K562 (cell line): ENCODE data around the gene EFCC1. TPM values are rescaled to one million over a fixed set of nuclear protein-coding genes. Genes with fewer than 3 reads are reported as not detected.

Experiments used
- ATAC-seq: fragments of 200-7000 bp; cut with Tn5 transposase; 3 replicates; pipeline ENCODE4 v1.9.1; 2020; ENCODE audit warnings: moderate library complexity
- BruUV-seq: library from RNA; stranded (reverse); fragments of 400-500 nt; replicated peaks from 2 replicates; lab custom pipeline; 2021; lab: Mats Ljungman, UMichigan
- CTCF ChIA-PET: fragments of 300-600 bp; formaldehyde crosslinking; extraction: SDS; loops from one replicate; lab custom pipeline; 2021; ENCODE audit warnings: low intra/inter-chr PET ratio; lab: Yijun Ruan, JAX
- POLR2A ChIA-PET: fragments of 300-600, 350-650 bp; sonication (Branson Sonifier 250); formaldehyde crosslinking; extraction: SDS; loops from one replicate; lab custom pipeline; 2021; ENCODE audit warnings: antibody characterized with exemption, inconsistent platforms; lab: Yijun Ruan, JAX
- DNase-seq, 4 experiments: peaks; one replicate each; pipeline versions ENCODE4 v3.0.0 to v3.0.0-alpha.2; 2011 to 2018; ENCODE audit warnings: low spot score in 3 of 4, mixed read lengths in 3 of 4; ENCODE audit errors: extremely low read depth in 1 of 4
- FAIRE-seq: peaks from 2 replicates; lab custom pipeline; 2011; peaks lifted over from hg19 to GRCh38; lab: Jason Lieb, UNC
- H2AFZ ChIP-seq: 2 replicates; pipeline ENCODE4 v1.6.0; 2011; ENCODE audit warnings: low read depth, low read length, control low read depth, inconsistent platforms
- H3K27ac ChIP-seq: fragments of 200-600 bp; 3 replicates; pipeline ENCODE4 v1.8.0; 2011; ENCODE audit warnings: low read depth, mild to moderate bottlenecking, control low read depth, inconsistent platforms, low read length, moderate library complexity, mixed read lengths; ENCODE audit errors: extremely low read depth
- H3K27me3 ChIP-seq, 2 experiments: fragments of 300-600 bp in 1 of 2; 2 replicates in 1 of 2; 3 replicates in 1 of 2; pipeline versions ENCODE4 v1.6.0 to v1.8.0; 2011; ENCODE audit warnings: inconsistent platforms in 2 of 2, low read length in 2 of 2, mild to moderate bottlenecking in 1 of 2, mixed read lengths in 1 of 2, moderate library complexity in 1 of 2; ENCODE audit not compliant: control insufficient read depth in 2 of 2, insufficient read depth in 2 of 2
- H3K36me3 ChIP-seq: fragments of 300-600 bp; 3 replicates; pipeline ENCODE4 v1.8.0; 2011; ENCODE audit warnings: mild to moderate bottlenecking, low read length, inconsistent platforms; ENCODE audit not compliant: control insufficient read depth, insufficient read depth
- H3K4me1 ChIP-seq, 2 experiments: fragments of 200-600 bp in 1 of 2; replicated peaks in 1 of 2; 2 replicates in 1 of 2; 3 replicates in 1 of 2; pipeline versions ENCODE4 v1.5.1 to v1.8.0; 2011; ENCODE audit warnings: inconsistent platforms in 2 of 2, low read length in 2 of 2, mild to moderate bottlenecking in 1 of 2, mixed read lengths in 1 of 2, moderate library complexity in 1 of 2; ENCODE audit not compliant: control insufficient read depth in 2 of 2, insufficient read depth in 2 of 2
- H3K4me2 ChIP-seq: 2 replicates; pipeline ENCODE4 v1.6.1; 2011; ENCODE audit warnings: low read length, control low read depth, inconsistent platforms, mixed read lengths; ENCODE audit not compliant: insufficient read depth
- H3K4me3 ChIP-seq: fragments of 200-600 bp; sonication (generic), shearing (Covaris generic); 2 replicates; pipeline ENCODE4 v1.5.1; 2016; ENCODE audit warnings: control low read depth, inconsistent platforms
- H3K79me2 ChIP-seq: fragments of 200-600 bp; 3 replicates; pipeline ENCODE4 v1.8.0; 2011; ENCODE audit warnings: low read length, inconsistent platforms; ENCODE audit not compliant: control insufficient read depth, insufficient read depth
- H3K9ac ChIP-seq, 2 experiments: 2 replicates each; pipeline versions ENCODE4 v1.6.0 to v1.6.1; 2011; ENCODE audit warnings: low read depth in 2 of 2, low read length in 2 of 2, control low read depth in 1 of 2, inconsistent platforms in 1 of 2, mild to moderate bottlenecking in 1 of 2, mixed read lengths in 1 of 2; ENCODE audit not compliant: insufficient read depth in 1 of 2
- H3K9me1 ChIP-seq: one replicate; pipeline ENCODE4 v1.6.0; 2011; ENCODE audit warnings: inconsistent platforms, mild to moderate bottlenecking, low read length, moderate library complexity; ENCODE audit not compliant: control insufficient read depth, insufficient read depth
- H3K9me3 ChIP-seq: replicated peaks from 2 replicates; pipeline ENCODE4 v1.5.1; 2011; ENCODE audit warnings: low read depth, low read length, inconsistent platforms; ENCODE audit not compliant: control insufficient read depth, insufficient read depth
- H4K20me1 ChIP-seq: replicated peaks from 2 replicates; pipeline ENCODE4 v1.6.1; 2011; ENCODE audit warnings: low read length, inconsistent platforms, mixed read lengths; ENCODE audit not compliant: control insufficient read depth, insufficient read depth
- ATF1 ChIP-seq, 2 experiments: fragments of 450-650 bp in 1 of 2; IDR thresholded peaks; 2 replicates each; pipeline ENCODE4 v1.6.1; 2016; ENCODE audit warnings: missing compliant biosample characterization in 1 of 2, missing genetic modification characterization in 1 of 2
- E2F6 ChIP-seq, 2 experiments: IDR thresholded peaks; 2 replicates each; pipeline ENCODE4 v1.6.1; 2011; ENCODE audit warnings: borderline replicate concordance in 1 of 2, control low read depth in 1 of 2, low read depth in 1 of 2, low read length in 1 of 2, mild to moderate bottlenecking in 1 of 2, mixed read lengths in 1 of 2, moderate library complexity in 1 of 2; ENCODE audit not compliant: insufficient read depth in 1 of 2, insufficient read length in 1 of 2, poor library complexity in 1 of 2, severe bottlenecking in 1 of 2; ENCODE audit errors: extremely low read depth in 1 of 2
- NFYB ChIP-seq: IDR thresholded peaks from 2 replicates; pipeline ENCODE4 v1.6.1; 2011; ENCODE audit warnings: mild to moderate bottlenecking, moderate library complexity; ENCODE audit not compliant: insufficient read length; ENCODE audit errors: extremely low read depth
- RAD51 ChIP-seq: fragments of 450-650 bp; IDR thresholded peaks from 2 replicates; pipeline ENCODE4 v1.7.1; 2016; ENCODE audit warnings: low read depth, mild to moderate bottlenecking, borderline replicate concordance
- USF2 ChIP-seq: sonication (generic); formaldehyde crosslinking; IDR thresholded peaks from 2 replicates; pipeline ENCODE4 v1.5.0; 2020; ENCODE audit warnings: missing genetic modification reagents
- WGBS: fragments of 100-300 bp; shearing (Covaris generic); methylation state at CpG from one replicate; pipeline ENCODE4 v1.1.6; 2016; ENCODE audit warnings: low coverage, mixed read lengths; ENCODE audit not compliant: insufficient coverage; ENCODE audit errors: missing lambda C conversion rate; 5-methylcytosine and 5-hydroxymethylcytosine counted together
- in situ Hi-C: fragments of 300-500 bp; cut with MboI; formaldehyde crosslinking; loops from 4 replicates; pipeline ENCODE4 v1.15.0; 2018; ENCODE audit warnings: inconsistent platforms, mixed read lengths
- intact Hi-C: fragments of 100-400 bp; cut with micrococcal nuclease; formaldehyde crosslinking; loops from 2 replicates; pipeline ENCODE4 v1.14.2; 2022
- polyA plus RNA-seq, 8 experiments: library from polyadenylated mRNA; depleted of rRNA in 4 of 8; stranded (reverse) in 5 of 8; unstranded in 3 of 8; fragments of >200 nt; fragmentation: Nextera tagmentation in 2 of 8; fragmentation: Illumina TruSeq in 1 of 8; extraction: Ambion mirVana in 2 of 8; extraction: Trizol in 1 of 8; gene quantifications; 2 replicates each; pipeline versions ENCODE4 v1.2.1 to v1.2.3, GENCODE V29; 2011 to 2014; ENCODE audit warnings: inconsistent platforms in 1 of 8, missing spikeins in 1 of 8
- total RNA-seq, 7 experiments: library from RNA; depleted of rRNA in 6 of 7; stranded (reverse); fragments of >200 nt in 6 of 7; fragmentation: Illumina TruSeq in 2 of 7; extraction: Trizol in 2 of 7; gene quantifications; 2 replicates each; pipeline versions ENCODE4 v1.2.1 to v1.2.3, GENCODE V29; 2011 to 2021; ENCODE audit warnings: low replicate concordance in 1 of 7
- TF ChIP-seq, protein P1 (sequence below): sonication (generic); formaldehyde crosslinking; IDR thresholded peaks from 2 replicates; pipeline ENCODE4 v1.8.0; 2022; ENCODE audit warnings: mild to moderate bottlenecking, missing genetic modification reagents
- TF ChIP-seq, protein P2 (sequence below): fragments of 450-650 bp; IDR thresholded peaks from 2 replicates; pipeline ENCODE4 v1.6.1; 2017; ENCODE audit warnings: antibody characterized with exemption, mild to moderate bottlenecking

The EFCC1 gene
- total and polyA plus RNA-seq, 9 of the 15 experiments (the other 6 are each of a cell fraction or from before 2014, with no cell fraction given): not detected

- TF ChIP-seq, protein P1, sequence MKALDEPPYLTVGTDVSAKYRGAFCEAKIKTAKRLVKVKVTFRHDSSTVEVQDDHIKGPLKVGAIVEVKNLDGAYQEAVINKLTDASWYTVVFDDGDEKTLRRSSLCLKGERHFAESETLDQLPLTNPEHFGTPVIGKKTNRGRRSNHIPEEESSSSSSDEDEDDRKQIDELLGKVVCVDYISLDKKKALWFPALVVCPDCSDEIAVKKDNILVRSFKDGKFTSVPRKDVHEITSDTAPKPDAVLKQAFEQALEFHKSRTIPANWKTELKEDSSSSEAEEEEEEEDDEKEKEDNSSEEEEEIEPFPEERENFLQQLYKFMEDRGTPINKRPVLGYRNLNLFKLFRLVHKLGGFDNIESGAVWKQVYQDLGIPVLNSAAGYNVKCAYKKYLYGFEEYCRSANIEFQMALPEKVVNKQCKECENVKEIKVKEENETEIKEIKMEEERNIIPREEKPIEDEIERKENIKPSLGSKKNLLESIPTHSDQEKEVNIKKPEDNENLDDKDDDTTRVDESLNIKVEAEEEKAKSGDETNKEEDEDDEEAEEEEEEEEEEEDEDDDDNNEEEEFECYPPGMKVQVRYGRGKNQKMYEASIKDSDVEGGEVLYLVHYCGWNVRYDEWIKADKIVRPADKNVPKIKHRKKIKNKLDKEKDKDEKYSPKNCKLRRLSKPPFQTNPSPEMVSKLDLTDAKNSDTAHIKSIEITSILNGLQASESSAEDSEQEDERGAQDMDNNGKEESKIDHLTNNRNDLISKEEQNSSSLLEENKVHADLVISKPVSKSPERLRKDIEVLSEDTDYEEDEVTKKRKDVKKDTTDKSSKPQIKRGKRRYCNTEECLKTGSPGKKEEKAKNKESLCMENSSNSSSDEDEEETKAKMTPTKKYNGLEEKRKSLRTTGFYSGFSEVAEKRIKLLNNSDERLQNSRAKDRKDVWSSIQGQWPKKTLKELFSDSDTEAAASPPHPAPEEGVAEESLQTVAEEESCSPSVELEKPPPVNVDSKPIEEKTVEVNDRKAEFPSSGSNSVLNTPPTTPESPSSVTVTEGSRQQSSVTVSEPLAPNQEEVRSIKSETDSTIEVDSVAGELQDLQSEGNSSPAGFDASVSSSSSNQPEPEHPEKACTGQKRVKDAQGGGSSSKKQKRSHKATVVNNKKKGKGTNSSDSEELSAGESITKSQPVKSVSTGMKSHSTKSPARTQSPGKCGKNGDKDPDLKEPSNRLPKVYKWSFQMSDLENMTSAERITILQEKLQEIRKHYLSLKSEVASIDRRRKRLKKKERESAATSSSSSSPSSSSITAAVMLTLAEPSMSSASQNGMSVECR (CRISPR knock-in tag): no peak
Observed at GRCh38 chr3:129010310-129010956, 9.3 kb downstream of the EFCC1 start (continued).

GRCh38 chr3:129013491-129013891, 12.4 kb downstream of the EFCC1 start:
- Histone ChIP-seq H3K9ac (no peak overlapping the region), H3K27ac (no peak overlapping the region), H3K79me2 (no peaks in the 10 kb centered on the region), H3K4me1 (peaks cover 24 to 32% of the 10 kb centered on the region in 2 experiments), H3K27me3 (no peaks in the 10 kb centered on the region; a peak in 1 of 5 replicates), H3K4me3 (no peak overlapping the region), H3K4me2 (no peak overlapping the region), H3K9me3 (no peaks in the 10 kb centered on the region), H3K9me1 (peaks cover 3% of the 10 kb centered on the region), H2AFZ (no peak overlapping the region), H4K20me1 (0 out of 2 replicates have a peak, but pooled peaks cover 10% of the 10 kb centered on the region), H3K36me3 (no peaks in the 10 kb centered on the region)
- in situ Hi-C loops: no loop called here
- DNase-seq: peak; percentile 39 to 77 (median 70)
- ATAC-seq: peak; percentile 63
- no TSS peak for BruUV-seq
- no peak for FAIRE-seq
- ChIA-PET CTCF (no interaction called here), POLR2A (no interaction called here)
- intact Hi-C loops: no loop called here
- 39% methylated on average over 2 of the region's 3 CpGs for WGBS
- TF ChIP-seq USF2 (CRISPR knock-in tag) (peak; percentile 80), ATF1 (CRISPR knock-in tag; IDR thresholded peaks at IDR 0.05) (no peak), ATF1 (tag; IDR thresholded peaks at IDR 0.05) (no peak), NFYB (peak; percentile 26), RAD51 (peak; percentile 60; the same call in 1 of the 2 replicates), E2F6 (IDR thresholded peaks at IDR 0.05; ENCODE audit: borderline replicate concordance in 1 of 2, extremely low read depth in 1 of 2, insufficient read depth in 1 of 2, insufficient read length in 1 of 2, low read depth in 1 of 2, low read length in 1 of 2, poor library complexity in 1 of 2, severe bottlenecking in 1 of 2) (peak; percentile 67 to 92)
- TF ChIP-seq, protein P2, sequence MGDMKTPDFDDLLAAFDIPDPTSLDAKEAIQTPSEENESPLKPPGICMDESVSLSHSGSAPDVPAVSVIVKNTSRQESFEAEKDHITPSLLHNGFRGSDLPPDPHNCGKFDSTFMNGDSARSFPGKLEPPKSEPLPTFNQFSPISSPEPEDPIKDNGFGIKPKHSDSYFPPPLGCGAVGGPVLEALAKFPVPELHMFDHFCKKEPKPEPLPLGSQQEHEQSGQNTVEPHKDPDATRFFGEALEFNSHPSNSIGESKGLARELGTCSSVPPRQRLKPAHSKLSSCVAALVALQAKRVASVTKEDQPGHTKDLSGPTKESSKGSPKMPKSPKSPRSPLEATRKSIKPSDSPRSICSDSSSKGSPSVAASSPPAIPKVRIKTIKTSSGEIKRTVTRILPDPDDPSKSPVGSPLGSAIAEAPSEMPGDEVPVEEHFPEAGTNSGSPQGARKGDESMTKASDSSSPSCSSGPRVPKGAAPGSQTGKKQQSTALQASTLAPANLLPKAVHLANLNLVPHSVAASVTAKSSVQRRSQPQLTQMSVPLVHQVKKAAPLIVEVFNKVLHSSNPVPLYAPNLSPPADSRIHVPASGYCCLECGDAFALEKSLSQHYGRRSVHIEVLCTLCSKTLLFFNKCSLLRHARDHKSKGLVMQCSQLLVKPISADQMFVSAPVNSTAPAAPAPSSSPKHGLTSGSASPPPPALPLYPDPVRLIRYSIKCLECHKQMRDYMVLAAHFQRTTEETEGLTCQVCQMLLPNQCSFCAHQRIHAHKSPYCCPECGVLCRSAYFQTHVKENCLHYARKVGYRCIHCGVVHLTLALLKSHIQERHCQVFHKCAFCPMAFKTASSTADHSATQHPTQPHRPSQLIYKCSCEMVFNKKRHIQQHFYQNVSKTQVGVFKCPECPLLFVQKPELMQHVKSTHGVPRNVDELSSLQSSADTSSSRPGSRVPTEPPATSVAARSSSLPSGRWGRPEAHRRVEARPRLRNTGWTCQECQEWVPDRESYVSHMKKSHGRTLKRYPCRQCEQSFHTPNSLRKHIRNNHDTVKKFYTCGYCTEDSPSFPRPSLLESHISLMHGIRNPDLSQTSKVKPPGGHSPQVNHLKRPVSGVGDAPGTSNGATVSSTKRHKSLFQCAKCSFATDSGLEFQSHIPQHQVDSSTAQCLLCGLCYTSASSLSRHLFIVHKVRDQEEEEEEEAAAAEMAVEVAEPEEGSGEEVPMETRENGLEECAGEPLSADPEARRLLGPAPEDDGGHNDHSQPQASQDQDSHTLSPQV: 0 out of 2 replicates have a peak, but pooled peaks have one; percentile 32
